ENCODE data around the gene KTI12.
"Not testable (repeated sequence)": the region's sequence is repeated elsewhere in the genome, so short reads cannot be mapped to it uniquely, and the experiment has no call there.

Gene KTI12

GRCh38 chr1:52041551-52042185 lies 8.1 kb upstream of the KTI12 start:
- DNase-seq (ENCODE audit: low read depth in 2 of 3, low spot score in 1 of 3) = no peak

GRCh38 chr1:52037909-52038308 lies 4.3 kb upstream of the KTI12 start:
- no peak for DNase-seq (ENCODE audit: low read depth in 2 of 3, low spot score in 1 of 3)

GRCh38 chr1:52037402-52037814 lies 3.8 kb upstream of the KTI12 start:
- no peak for DNase-seq (ENCODE audit: low read depth in 2 of 3, low spot score in 1 of 3)

- no peak for DNase-seq (ENCODE audit: low read depth in 2 of 3, low spot score in 1 of 3)
Observed at GRCh38 chr1:52034050-52034384, 407 bp upstream of the KTI12 start.

GRCh38 chr1:52032785-52033131 lies 852 bp downstream of the KTI12 start:
- DNase-seq (ENCODE audit: low read depth in 2 of 3, low spot score in 1 of 3) = no peak

GRCh38 chr1:52032124-52032784 lies 1.4 kb downstream of the KTI12 start:
- DNase-seq (ENCODE audit: low read depth in 2 of 3, low spot score in 1 of 3) = no peak

- not testable (repeated sequence) for DNase-seq (ENCODE audit: low read depth in 2 of 3, low spot score in 1 of 3)
Observed at GRCh38 chr1:52028839-52029238, 4.8 kb downstream of the KTI12 start.

GRCh38 chr1:52028328-52028727 lies 5.3 kb downstream of the KTI12 start:
- DNase-seq (ENCODE audit: low read depth in 2 of 3, low spot score in 1 of 3) = no peak

- DNase-seq (ENCODE audit: low read depth in 2 of 3, low spot score in 1 of 3) = no peak
Observed at GRCh38 chr1:52026278-52026677, 7.3 kb downstream of the KTI12 start.

GRCh38 chr1:52022133-52022532 lies 11.5 kb downstream of the KTI12 start:
- no peak for DNase-seq (ENCODE audit: low read depth in 2 of 3, low spot score in 1 of 3)

GRCh38 chr1:52008071-52008809 lies 25.4 kb downstream of the KTI12 start:
- no peak for DNase-seq (ENCODE audit: low read depth in 2 of 3, low spot score in 1 of 3)

GRCh38 chr1:52007215-52008002 lies 26.2 kb downstream of the KTI12 start:
- no peak for DNase-seq (ENCODE audit: low read depth in 2 of 3, low spot score in 1 of 3)

GRCh38 chr1:52006081-52006553 lies 27.5 kb downstream of the KTI12 start:
- DNase-seq (ENCODE audit: low read depth in 2 of 3, low spot score in 1 of 3) = not testable (repeated sequence)

GRCh38 chr1:52005548-52005947 lies 28.1 kb downstream of the KTI12 start:
- DNase-seq (ENCODE audit: low read depth in 2 of 3, low spot score in 1 of 3) = not testable (repeated sequence)

GRCh38 chr1:52003877-52004276 lies 29.7 kb downstream of the KTI12 start:
- DNase-seq (ENCODE audit: low read depth in 2 of 3, low spot score in 1 of 3) = no peak

GRCh38 chr1:52002038-52002917 lies 31.3 kb downstream of the KTI12 start:
- DNase-seq (ENCODE audit: low read depth in 2 of 3, low spot score in 1 of 3) = peak; percentile 3 to 94 (median 3)

GRCh38 chr1:51998701-51999100 lies 34.9 kb downstream of the KTI12 start:
- DNase-seq (ENCODE audit: low read depth in 2 of 3, low spot score in 1 of 3) = no peak

- no peak for DNase-seq (ENCODE audit: low read depth in 2 of 3, low spot score in 1 of 3)
Observed at GRCh38 chr1:51997974-51998382, 35.6 kb downstream of the KTI12 start.

- peak; percentile 65 to 81 (median 71) for DNase-seq (ENCODE audit: low read depth in 2 of 3, low spot score in 1 of 3)
Observed at GRCh38 chr1:51990478-51990965, 43.1 kb downstream of the KTI12 start, which contains the start of gene RAB3B. TSS of gene RAB3B (minus strand) at chr1:51990700. CDS start at chr1:51977117, 13,583 bp downstream.
